ENCODE measurements around the gene KNOP1.

DNA sequence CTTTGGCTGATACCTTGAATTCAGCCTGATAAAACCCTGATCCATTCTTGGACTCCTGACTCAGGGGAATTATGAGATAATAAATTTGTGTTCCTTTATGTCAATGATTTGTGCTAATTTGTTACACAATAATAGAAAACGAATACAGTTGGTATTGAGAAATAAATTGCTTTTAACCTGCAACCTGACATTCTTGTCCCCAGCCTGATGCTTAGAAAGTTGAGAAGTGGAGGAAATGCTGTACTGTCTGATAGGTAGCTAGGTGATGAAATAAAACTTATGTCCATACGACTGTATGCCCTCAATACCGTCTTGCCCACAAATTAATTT lies 10.6 kb upstream of the KNOP1 start:
- TF ChIP-seq TAF1 (IDR thresholded peaks at IDR 0.05; ENCODE audit: low read depth, low read length) (no peak), POLR2A (IDR thresholded peaks at IDR 0.05; ENCODE audit: low read depth, low read length) (no peak), POU2F2 (IDR thresholded peaks at IDR 0.05; ENCODE audit: low read depth, low read length) (no peak), POLR2AphosphoS5 (IDR thresholded peaks at IDR 0.05; ENCODE audit: low read depth, low read length) (no peak), SPI1 (IDR thresholded peaks at IDR 0.05; ENCODE audit: low read depth, low read length) (no peak)

All from GM12891 (cell line).